Measurements from ENCODE around the gene CACNG4. TPM values are rescaled to one million over a fixed set of nuclear protein-coding genes. Genes with fewer than 3 reads are reported as not detected.
A peak's percentile ranks its signal among the peaks of the same experiment; 100 is the strongest.

Gene CACNG4
- total RNA-seq, 1 experiment from 2014 or later = not detected

DNA sequence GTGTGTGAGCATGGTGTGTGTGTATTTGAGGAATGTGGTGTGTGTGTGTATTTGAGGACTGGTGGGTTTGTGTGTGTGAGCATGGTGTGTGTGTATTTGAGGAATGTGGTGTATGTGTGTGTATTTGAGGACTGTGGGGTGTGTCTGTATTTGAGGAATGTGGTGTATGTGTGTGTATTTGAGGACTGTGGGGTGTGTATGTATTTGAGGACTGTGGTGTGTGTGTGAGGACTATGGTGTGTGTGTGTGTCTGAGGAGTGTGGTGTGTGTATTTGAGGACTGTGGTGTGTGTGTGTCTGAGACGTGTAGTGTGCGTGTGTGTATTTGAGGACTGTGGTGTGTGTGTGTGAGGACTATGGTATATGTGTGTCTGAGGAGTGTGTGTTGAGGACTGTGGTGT lies 61.8 kb downstream of the CACNG4 start:
- no peak overlapping the region for H2AFZ ChIP-seq (ENCODE audit: low read depth, low read length, poor library complexity, severe bottlenecking)
- ChIA-PET POLR2A (no interaction called here), RAD21 (ENCODE audit: low non-redundant PET in 1 of 2, low total read pairs in 2 of 2, uncharacterized antibody in 2 of 2, unreplicated experiment in 2 of 2) (no interaction called here), CTCF (no interaction called here)
- H3K4me2 ChIP-seq (ENCODE audit: low read length) = no peak overlapping the region
- no peaks in the 10 kb centered on the region for H3K79me2 ChIP-seq (ENCODE audit: insufficient read depth, low read length)
- H4K20me1 ChIP-seq (ENCODE audit: insufficient read depth) = no peaks in the 10 kb centered on the region
- no TSS peak for BruUV-seq (replicated peaks)
- intact Hi-C loops (cut with micrococcal nuclease) = no loop called here
- no peak overlapping the region for H3K4me3 ChIP-seq (replicated peaks in 1 of 2; ENCODE audit: low read depth in 1 of 2, low read length in 2 of 2)
- no peak for DNase-seq (ENCODE audit: low read depth, low spot score)
- no peak overlapping the region for H3K9ac ChIP-seq (ENCODE audit: low read length)
- ATAC-seq = no peak
- H3K36me3 ChIP-seq (ENCODE audit: control insufficient read depth in 1 of 2, insufficient read depth in 2 of 2, low read length in 2 of 2) = no peaks in the 10 kb centered on the region
- no peak for TF ChIP-seq POLR2AphosphoS5 (IDR thresholded peaks at IDR 0.05; ENCODE audit: low read depth, low read length)
- no peak for TF ChIP-seq TCF7L2 (IDR thresholded peaks at IDR 0.05; ENCODE audit: borderline replicate concordance, extremely low read depth, insufficient read depth, insufficient read length)
- TF ChIP-seq, protein P1, sequence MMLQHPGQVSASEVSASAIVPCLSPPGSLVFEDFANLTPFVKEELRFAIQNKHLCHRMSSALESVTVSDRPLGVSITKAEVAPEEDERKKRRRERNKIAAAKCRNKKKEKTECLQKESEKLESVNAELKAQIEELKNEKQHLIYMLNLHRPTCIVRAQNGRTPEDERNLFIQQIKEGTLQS (IDR thresholded peaks at IDR 0.05) = no peak
- TF ChIP-seq, protein P2, sequence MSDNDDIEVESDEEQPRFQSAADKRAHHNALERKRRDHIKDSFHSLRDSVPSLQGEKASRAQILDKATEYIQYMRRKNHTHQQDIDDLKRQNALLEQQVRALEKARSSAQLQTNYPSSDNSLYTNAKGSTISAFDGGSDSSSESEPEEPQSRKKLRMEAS (IDR thresholded peaks at IDR 0.05) = no peak
- H3K4me1 ChIP-seq (ENCODE audit: control insufficient read depth in 1 of 2, insufficient read depth in 2 of 2, low read length in 2 of 2) = peaks cover 0 to 7% of the 10 kb centered on the region in 2 experiments; a peak in 2 of 4 replicates
- H3K27ac ChIP-seq (ENCODE audit: low read depth, low read length) = no peak overlapping the region
- no peaks in the 10 kb centered on the region for H3K9me3 ChIP-seq (ENCODE audit: control insufficient read depth in 1 of 2, insufficient read depth in 1 of 2, low read depth in 1 of 2, low read length in 2 of 2)
- H3K27me3 ChIP-seq (ENCODE audit: insufficient read depth, low read length) = no peaks in the 10 kb centered on the region
- H3K9me2 ChIP-seq (ENCODE audit: insufficient read depth) = no peaks in the 10 kb centered on the region

DNA sequence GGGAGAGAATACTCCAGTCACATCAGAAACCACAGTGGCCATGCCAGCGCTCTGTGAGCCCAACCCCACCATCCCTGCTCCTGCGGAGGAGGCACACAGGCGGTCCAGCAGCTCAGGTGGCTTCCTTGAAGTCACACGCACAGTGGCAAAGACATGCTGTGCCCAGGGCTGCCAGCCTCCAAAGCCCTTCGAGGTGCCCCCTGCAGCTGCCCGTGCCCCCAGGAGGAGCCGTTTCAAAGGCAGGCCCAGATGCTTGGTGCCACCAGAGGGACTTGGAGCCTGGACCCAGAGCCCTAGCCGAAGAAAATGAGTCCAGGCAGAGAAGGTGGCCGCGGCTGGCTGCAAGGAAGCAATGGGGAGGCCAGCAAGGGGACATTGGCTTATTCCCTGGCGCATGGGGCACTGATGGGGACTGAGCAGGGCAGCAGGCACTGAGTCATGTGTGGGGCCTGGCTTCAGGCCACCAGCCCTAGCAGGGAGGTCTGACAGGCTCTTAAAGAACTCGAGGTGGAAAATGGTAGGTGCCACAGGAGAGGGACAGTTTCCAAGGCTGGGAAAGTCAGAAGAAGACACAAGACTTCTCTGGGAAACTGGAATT lies 62.6 kb downstream of the CACNG4 start:
- H2AFZ ChIP-seq (ENCODE audit: low read depth, low read length, poor library complexity, severe bottlenecking) = no peak overlapping the region
- TF ChIP-seq, protein P3, sequence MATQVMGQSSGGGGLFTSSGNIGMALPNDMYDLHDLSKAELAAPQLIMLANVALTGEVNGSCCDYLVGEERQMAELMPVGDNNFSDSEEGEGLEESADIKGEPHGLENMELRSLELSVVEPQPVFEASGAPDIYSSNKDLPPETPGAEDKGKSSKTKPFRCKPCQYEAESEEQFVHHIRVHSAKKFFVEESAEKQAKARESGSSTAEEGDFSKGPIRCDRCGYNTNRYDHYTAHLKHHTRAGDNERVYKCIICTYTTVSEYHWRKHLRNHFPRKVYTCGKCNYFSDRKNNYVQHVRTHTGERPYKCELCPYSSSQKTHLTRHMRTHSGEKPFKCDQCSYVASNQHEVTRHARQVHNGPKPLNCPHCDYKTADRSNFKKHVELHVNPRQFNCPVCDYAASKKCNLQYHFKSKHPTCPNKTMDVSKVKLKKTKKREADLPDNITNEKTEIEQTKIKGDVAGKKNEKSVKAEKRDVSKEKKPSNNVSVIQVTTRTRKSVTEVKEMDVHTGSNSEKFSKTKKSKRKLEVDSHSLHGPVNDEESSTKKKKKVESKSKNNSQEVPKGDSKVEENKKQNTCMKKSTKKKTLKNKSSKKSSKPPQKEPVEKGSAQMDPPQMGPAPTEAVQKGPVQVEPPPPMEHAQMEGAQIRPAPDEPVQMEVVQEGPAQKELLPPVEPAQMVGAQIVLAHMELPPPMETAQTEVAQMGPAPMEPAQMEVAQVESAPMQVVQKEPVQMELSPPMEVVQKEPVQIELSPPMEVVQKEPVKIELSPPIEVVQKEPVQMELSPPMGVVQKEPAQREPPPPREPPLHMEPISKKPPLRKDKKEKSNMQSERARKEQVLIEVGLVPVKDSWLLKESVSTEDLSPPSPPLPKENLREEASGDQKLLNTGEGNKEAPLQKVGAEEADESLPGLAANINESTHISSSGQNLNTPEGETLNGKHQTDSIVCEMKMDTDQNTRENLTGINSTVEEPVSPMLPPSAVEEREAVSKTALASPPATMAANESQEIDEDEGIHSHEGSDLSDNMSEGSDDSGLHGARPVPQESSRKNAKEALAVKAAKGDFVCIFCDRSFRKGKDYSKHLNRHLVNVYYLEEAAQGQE (IDR thresholded peaks at IDR 0.05; ENCODE audit: low read depth) = no peak
- TF ChIP-seq, protein P1 (IDR thresholded peaks at IDR 0.05) = no peak
- TF ChIP-seq FOSL1 (IDR thresholded peaks at IDR 0.05; ENCODE audit: low read depth) (no peak), SRF (IDR thresholded peaks at IDR 0.05; ENCODE audit: low read depth) (no peak), YY1 (IDR thresholded peaks at IDR 0.05; ENCODE audit: extremely low read depth, insufficient replicate concordance, low read depth, low read length) (no peak), ZNF274 (IDR thresholded peaks at IDR 0.05; ENCODE audit: low read depth, low read length) (no peak), CBX3 (IDR thresholded peaks at IDR 0.05; ENCODE audit: low read depth) (no peak), EZH2phosphoT487 (IDR thresholded peaks at IDR 0.05; ENCODE audit: borderline replicate concordance) (no peak), POLR2A (IDR thresholded peaks at IDR 0.05; ENCODE audit: borderline replicate concordance, extremely low read depth, insufficient read depth, insufficient read length) (no peak), JUND (IDR thresholded peaks at IDR 0.05) (no peak), CEBPB (IDR thresholded peaks at IDR 0.05; ENCODE audit: low read depth) (no peak), ELF1 (IDR thresholded peaks at IDR 0.05; ENCODE audit: borderline replicate concordance, low read depth) (no peak)
- H3K27ac ChIP-seq (ENCODE audit: low read depth, low read length) = no peak overlapping the region
- H3K36me3 ChIP-seq (ENCODE audit: control insufficient read depth in 1 of 2, insufficient read depth in 2 of 2, low read length in 2 of 2) = no peaks in the 10 kb centered on the region
- no peak overlapping the region for H3K4me2 ChIP-seq (ENCODE audit: low read length)
- H3K9ac ChIP-seq (ENCODE audit: low read length) = no peak overlapping the region
- CTCF ChIA-PET = no interaction called here
- ATAC-seq (peak; percentile 29; the same call in 1 of the 2 replicates), DNase-seq (ENCODE audit: low read depth, low spot score) (no peak)
- no peaks in the 10 kb centered on the region for H3K27me3 ChIP-seq (ENCODE audit: insufficient read depth, low read length)
- POLR2A ChIA-PET = no interaction called here
- no peaks in the 10 kb centered on the region for H3K9me3 ChIP-seq (ENCODE audit: control insufficient read depth in 1 of 2, insufficient read depth in 1 of 2, low read depth in 1 of 2, low read length in 2 of 2)
- intact Hi-C loops (cut with micrococcal nuclease) = no loop called here
- no peaks in the 10 kb centered on the region for H3K9me2 ChIP-seq (ENCODE audit: insufficient read depth)
- RAD21 ChIA-PET (ENCODE audit: low non-redundant PET in 1 of 2, low total read pairs in 2 of 2, uncharacterized antibody in 2 of 2, unreplicated experiment in 2 of 2) = no interaction called here
- H3K4me1 ChIP-seq (ENCODE audit: control insufficient read depth in 1 of 2, insufficient read depth in 2 of 2, low read length in 2 of 2) = peaks cover 0 to 2% of the 10 kb centered on the region in 2 experiments; a peak in 1 of 4 replicates
- BruUV-seq (replicated peaks) = no TSS peak
- H3K79me2 ChIP-seq (ENCODE audit: insufficient read depth, low read length) = no peaks in the 10 kb centered on the region
- H3K4me3 ChIP-seq (replicated peaks in 1 of 2; ENCODE audit: low read depth in 1 of 2, low read length in 2 of 2) = no peak overlapping the region
- no peaks in the 10 kb centered on the region for H4K20me1 ChIP-seq (ENCODE audit: insufficient read depth)

Measured in HCT116 (cell line).